NCI-H748 (cell line): ENCODE data around the gene NLRC5.

Source experiments
- DNase-seq: peaks from one replicate; lab custom pipeline; 2025; ENCODE audit not compliant: unreplicated experiment; lab: John Stamatoyannopoulos, UW

The NLRC5 gene, protein sequence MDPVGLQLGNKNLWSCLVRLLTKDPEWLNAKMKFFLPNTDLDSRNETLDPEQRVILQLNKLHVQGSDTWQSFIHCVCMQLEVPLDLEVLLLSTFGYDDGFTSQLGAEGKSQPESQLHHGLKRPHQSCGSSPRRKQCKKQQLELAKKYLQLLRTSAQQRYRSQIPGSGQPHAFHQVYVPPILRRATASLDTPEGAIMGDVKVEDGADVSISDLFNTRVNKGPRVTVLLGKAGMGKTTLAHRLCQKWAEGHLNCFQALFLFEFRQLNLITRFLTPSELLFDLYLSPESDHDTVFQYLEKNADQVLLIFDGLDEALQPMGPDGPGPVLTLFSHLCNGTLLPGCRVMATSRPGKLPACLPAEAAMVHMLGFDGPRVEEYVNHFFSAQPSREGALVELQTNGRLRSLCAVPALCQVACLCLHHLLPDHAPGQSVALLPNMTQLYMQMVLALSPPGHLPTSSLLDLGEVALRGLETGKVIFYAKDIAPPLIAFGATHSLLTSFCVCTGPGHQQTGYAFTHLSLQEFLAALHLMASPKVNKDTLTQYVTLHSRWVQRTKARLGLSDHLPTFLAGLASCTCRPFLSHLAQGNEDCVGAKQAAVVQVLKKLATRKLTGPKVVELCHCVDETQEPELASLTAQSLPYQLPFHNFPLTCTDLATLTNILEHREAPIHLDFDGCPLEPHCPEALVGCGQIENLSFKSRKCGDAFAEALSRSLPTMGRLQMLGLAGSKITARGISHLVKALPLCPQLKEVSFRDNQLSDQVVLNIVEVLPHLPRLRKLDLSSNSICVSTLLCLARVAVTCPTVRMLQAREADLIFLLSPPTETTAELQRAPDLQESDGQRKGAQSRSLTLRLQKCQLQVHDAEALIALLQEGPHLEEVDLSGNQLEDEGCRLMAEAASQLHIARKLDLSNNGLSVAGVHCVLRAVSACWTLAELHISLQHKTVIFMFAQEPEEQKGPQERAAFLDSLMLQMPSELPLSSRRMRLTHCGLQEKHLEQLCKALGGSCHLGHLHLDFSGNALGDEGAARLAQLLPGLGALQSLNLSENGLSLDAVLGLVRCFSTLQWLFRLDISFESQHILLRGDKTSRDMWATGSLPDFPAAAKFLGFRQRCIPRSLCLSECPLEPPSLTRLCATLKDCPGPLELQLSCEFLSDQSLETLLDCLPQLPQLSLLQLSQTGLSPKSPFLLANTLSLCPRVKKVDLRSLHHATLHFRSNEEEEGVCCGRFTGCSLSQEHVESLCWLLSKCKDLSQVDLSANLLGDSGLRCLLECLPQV (N-terminal part only)

DNA sequence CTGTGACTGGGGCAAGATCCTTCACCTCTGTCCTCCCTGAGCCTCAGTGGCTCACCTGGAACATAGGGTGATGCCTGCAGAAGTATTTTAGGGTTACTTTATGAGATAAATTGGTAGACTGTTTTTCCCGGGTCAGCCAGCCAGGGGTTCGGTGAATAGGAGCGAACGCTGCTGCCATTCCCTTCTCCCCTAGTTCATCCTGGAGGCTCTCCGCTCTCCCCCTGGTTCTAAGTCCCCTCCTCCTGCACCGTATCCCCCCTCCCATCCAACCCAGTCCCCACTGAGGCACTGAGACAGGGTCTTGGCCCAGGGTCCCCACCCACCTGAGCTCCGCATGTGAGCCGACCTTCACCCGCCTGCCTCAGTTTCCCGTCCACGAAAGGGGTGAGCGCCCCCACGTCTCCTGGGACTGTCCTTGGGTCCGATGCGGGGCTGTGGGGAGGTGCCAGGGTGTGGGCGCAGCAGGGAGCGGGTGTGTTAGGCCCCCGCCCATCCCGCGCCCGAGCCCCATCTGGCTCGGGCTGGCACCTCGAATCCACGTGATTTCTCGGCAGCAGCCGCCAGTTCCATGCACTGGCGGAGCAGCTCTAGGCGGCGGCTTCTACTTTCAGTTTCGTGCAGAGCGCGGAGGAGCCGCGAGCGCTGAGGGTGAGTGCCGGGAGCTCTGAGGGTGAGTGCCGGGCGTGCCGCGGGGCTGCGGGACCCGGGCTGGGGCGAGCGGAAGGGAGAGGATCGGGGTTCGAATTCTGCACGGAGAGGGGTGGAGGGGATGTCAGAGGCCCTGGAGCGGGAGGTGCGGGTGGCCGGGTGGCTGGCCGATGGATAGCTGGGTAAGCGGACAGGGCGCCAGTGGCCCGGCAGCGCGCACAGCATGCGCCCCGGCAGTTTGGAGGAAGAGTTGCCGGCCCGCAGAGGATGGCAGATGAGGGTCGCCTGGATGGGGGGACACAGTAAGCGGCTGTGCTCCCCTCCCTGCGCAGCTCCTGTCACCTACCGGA is at the start of gene NLRC5:
Gene NLRC5 (plus strand): TSS at position 610 of the 998 bp plus-strand sequence. CDS start 31,156 bp downstream, outside the sequence.
- DNase-seq: peak; percentile 75

DNA sequence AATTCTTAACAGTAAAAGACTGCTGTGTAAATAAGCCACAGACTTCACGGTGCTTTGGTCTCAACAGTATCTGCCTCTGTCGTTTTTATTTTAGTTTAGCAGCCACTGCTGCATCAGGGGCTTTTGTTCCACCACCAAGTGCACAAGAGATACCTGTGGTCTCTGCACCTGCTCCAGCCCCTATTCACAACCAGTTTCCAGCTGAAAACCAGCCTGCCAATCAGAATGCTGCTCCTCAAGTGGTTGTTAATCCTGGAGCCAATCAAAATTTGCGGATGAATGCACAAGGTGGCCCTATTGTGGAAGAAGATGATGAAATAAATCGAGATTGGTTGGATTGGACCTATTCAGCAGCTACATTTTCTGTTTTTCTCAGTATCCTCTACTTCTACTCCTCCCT is 49.6 kb upstream of the NLRC5 start:
- DNase-seq: peak; percentile 23

DNA sequence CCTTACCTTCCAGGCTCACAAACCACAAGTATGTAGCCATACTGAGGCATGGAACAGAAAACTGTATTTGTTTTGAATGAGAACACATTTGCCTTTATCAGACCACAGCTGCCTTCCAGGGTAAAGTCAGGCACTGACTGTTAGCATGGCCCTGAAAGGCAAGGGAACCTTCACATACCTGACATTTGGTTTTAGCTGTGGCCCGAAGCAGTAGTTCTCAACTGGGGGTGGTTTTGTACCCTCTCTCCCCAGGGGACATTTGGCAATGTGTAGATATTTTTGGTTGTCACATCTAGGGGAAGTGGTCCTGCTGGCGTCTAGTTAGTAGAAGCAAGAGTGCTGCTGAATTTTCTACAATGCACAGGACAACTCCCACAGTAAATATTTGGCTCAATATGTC is 48.3 kb upstream of the NLRC5 start:
- no peak for DNase-seq

DNA sequence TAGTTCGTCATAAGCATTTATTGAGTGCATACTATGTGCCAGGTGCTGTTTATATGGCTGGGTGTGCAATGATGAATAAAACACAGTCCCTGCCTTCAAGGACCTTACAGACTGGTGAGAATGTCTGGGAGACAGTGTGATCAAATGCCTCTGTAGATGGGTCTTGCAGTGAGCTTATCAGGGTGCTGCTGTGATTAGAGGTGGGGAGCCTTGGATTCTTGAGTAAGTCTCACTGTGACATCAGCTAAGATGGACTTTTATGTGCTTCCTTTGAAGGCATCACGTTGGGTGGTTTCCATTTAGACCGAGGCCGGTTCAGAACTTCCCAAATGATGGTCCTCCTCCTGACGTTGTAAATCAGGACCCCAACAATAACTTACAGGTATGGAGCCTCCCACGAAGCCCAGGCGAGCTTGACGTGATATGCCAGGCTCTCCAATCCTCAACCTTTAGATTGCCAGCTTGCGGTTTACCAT is 47.5 kb upstream of the NLRC5 start:
- no peak for DNase-seq

DNA sequence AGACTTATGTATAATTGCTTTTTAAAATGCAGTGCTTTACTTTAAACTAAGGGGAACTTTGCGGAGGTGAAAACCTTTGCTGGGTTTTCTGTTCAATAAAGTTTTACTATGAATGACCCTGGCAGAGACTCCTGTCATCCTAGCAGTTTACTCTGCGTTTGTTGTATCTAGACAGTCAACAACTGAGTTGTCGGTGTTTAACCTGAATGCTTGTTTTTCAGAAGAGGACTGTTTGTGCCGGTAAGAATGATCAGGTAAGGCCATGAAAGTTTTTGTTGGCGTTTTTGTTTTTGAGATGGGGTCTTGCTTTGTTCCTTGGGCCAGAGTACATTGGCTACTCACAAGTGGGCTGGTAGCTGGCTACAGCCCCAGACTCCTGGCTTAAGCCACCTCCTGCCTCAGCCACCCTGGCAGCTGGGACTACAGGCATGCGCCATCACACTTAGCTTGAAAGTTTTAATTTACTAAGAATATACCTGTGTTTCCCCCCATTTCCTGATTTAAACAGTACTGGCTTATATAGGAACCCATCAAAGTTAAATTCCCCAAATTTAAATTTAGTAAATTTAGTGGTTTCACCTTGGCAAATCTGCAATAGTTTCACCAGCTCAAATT is 45.5 kb upstream of the NLRC5 start:
- no peak for DNase-seq

DNA sequence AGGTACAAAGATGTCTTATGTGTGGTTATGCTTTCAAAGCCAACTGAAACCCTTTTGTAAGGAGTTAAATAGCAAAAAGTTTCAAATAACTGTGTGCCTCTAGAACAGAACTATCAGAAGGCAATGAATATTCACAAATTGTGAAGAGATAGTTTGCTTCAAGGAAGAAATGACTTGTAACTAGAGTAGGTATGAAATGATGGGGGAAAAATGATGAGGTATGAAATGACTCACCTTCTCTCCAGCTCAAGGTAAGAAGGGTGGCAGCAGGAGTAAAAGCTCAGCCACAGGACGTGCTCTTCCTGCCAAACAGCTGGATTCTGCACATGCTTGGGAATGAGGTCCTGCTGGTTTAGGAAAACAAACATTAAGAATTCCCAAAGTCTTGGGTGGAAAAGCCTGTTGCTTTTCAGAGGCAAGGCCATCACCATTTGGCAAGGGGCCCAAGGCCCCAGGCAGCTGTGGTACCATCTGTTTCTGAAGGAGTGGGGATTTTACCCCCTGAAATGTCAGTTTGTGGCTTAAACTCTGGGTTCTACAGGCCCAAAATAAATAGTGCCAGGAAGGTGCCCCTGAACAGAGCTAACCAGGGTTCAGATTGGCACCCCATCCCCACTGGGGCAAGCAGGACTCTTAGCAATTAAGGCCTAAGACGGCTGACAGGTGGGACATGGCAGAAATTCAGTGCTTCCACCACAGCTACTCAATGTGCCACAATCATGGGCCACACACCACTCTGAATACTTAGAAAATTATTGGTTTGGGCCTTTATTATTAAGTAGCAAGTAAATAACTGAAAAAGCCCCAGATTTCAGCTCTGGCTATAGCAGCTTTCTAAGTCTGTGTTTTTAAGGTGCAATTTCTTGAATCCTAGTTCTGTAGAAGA is 44.2 kb upstream of the NLRC5 start:
- DNase-seq: no peak

DNA sequence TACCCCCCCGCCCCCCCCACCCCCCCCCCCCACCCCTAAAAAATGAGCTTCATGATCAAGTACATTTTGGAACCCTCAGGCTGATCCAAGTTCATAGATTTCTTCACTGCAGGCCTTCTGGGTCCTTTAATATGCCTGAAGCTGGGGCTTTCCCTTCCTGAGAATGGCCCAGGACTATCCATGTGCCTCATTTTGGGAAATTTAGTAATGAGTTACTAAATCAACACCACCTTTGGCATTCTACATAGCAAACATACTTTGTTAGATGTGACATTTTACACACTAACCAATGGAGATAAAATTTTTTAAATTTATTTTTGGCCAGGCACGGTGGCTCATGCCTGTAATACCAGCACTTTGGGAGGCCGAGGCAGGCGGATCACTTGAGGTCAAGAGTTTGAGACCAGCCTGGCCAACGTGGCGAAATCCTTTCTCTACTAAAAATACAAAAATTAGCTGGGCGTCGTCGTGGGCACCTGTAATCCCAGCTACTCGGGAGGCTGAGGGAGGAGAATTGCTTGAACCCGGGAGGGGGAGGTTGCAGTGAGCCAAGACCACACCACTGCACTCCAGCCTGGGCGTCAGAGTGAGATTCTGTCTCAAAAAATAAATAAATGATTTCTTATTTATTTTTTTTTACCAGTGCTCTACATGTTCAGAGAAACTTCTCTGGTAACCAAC is 43.4 kb upstream of the NLRC5 start:
- no peak for DNase-seq

DNA sequence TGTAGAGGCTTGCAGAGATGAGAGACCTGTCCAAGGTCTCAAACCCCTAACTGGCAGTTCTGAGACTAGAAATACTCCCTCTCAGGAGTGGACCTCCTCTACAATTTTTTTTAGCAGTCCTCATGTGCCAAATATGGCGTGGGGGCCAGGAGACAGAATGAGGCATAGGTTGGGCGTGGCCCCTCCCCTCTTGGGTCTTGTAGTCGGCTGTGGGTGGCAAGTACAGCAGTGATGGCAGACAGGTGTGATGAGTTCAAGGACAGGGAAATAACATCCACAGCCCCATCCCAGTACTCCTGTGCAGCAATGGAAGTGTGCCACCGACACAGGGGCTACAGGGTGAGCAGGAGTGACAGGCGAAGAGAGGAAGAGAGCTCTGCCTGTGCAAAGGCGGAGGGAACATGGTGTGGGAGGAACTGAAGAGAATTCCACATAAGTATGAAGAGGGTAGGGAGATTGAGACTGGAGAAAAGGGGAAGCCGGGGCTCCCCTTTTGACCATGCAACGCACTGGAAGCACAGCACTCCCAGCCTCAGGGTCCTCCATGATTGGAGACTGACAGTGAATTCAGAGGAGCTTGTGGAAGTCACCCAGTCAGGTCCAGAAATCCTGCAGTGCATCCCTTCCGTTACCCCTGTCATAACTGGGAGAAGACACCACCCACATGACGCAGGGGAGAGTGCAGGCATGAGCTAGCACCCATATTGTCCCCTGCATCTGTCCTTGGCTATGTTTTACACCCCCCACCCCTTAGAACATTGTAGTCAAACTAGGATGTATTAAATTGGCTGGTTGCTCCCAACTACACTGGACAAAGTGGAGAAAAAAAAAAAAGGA is 42.4 kb upstream of the NLRC5 start:
- DNase-seq: no peak

DNA sequence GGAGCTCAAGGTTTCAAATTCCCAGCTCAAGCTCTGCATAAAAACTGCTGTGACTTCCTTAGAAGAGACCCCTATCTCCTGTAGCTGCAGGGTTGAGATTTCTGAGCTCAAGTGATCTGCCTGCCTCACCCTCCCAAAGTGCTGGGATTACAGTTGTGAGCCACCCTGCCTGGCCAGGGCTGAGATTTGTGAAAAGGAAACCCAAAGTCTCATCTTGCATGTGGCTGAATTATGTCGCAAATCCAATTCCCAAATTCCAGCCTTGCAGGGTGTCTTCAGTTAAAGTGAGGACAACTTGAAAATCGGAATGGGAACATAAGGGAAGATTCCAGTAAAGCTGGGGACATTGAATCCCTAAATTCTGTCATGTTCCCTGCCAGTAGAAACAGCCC is 41.8 kb upstream of the NLRC5 start:
- DNase-seq: no peak

DNA sequence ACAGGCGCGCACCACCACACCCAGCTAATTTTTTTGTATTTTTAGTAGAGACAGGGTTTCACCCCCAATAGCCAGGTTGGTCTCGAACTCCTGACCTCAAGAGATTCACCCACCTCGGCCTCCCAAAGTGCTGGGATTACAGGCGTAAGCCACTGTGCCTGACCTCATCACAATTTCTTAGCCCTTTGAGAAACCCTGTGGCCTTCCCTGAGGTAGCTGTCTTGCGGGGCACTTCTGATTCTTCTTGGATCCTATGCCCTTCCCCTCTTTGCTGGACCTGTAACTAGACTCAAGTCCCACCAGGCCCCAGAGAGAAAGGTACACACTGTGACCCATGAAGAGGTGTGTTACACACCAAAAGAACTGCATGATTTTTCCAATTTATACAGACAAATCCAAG is 41.1 kb upstream of the NLRC5 start:
- DNase-seq: no peak

DNA sequence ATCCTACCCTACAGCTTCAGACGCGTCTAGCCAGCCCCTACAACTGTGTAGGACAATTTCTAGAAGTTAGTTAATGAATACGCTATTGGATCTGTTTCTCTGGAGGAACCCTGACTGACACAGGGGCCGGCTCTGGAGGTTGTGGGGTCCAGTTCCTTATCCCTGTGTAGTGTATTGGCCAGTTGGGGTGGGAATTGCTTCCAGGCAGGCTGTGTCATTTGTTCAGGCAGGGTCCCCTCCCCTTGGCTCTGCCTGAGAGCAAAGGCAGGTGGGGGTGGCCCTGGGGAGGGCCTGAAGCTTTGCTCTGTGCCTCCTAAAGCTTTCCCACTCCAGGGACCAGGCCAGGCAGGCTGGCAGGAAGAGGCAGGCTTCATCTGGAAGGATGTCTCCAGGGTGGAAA is 39.3 kb upstream of the NLRC5 start:
- no peak for DNase-seq

DNA sequence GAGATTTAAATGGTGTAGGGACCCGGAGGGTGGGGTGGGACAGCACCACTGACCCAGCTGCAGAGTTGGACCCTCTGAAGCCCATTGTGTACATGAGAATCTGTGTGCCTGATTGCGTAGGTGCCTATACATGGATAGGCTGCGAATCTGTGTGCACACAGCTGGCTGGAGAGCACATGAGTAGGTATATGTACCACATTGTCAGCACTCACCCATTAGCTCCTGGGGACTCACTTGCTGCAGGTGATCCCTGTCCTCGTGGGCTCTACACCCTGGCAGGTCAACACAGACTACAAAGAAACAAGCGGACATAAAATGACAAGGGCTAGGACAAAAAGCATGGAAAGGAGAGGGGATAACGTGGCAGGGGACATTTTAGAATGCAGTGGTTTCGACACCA is 38.9 kb upstream of the NLRC5 start:
- no peak for DNase-seq

DNA sequence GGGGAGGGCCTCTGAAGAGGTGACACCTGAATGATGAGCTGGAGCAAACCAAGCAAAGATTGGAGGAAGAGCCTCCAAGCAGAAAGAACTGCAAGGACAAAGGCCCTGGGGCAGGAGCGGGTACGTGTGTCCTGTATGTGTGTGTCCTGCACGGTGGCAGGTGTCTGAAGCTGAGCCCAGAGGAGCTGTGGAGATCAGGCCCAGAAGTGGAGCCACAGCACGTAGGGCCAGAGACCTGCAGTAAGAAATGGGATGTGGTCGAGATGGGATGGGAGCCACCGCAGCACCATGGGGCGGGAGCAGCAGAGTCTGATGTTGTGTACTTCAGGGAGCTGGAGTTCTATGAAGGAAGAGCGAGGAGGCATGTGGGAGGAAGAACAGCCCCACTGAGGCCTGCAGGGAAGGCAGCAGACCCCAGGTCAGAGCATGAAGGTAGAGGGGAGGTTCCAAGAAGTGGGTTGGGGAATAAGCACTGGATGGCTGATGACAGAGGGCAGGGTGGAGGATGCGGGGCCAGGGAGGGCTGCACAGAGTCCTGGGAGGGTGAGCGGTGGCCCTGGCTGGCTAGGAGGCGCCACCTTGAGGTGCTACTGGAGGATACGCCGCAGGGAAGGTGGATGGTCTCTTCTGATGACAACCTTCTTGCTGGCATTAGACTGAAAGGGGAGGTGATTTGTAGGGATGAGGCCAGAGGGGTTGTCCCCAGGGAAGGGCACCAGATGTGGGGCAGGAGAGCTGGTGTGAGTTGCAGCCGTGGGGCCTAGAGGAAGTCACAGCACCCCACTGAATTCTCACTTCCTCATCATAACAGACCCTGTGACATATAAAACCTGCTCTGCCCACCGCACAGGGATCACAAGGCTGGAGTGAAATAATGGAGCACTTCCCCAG is 38.2 kb upstream of the NLRC5 start:
- peak; percentile 19 for DNase-seq

DNA sequence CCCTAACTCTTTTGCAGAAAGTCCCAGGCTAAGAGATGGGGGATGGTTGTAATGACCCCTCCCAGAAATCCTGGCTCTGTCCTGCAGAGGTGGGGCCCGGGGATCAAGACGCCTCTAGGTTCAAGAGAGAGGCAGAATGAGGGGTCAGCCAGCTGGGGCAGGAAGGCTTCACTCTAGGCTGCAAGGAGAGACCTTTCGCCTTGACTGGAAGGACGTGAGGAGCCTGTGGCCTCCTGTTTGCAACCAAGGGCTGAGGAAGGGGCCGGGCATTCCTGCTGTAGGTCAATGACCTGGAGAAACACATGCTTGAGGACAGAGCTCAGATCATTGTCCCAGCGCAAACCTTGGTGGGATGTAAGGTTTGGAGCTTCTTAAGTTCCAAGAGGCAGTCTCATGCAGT is 36.4 kb upstream of the NLRC5 start:
- DNase-seq: no peak

DNA sequence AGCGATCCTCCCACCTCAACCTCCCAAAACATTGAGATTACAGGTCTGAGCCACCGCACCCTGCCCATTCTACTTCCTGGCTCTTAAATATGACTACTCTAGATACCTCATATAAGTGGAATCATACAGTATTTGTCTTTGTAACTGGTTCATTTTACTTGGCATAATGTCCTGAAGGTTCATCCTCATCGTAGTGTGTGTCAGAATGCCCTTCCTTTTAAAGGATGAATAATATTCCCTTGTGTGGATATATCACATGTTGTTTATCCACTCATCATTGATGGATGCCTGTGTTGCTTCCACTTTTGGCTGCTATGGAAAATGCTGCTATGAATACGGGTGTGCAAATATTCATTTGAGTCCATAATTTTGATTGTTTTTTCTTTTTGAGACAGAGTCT is 33.3 kb upstream of the NLRC5 start:
- DNase-seq: no peak

DNA sequence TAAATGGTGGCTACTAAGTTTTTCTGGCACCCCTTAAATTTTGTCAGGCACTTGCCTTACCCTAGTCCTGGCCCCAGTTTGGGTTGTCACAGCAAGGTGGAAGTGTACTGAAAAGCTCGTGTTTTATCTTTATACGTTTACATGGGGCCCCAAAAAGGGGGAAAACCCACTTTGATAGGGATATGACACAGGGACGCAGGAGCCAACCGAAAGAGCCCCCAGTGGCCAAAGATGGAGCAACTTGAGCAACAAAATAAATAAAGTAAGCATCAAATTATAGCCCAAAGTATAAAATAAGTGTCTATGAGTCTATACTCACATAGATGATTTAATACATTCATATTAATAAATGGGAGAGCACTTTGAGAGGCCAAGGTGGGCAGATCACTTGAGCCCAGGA is 32.6 kb upstream of the NLRC5 start:
- DNase-seq: no peak
